Measurements from ENCODE around the gene TGM4. TPM values are rescaled to one million over a fixed set of nuclear protein-coding genes. Genes with fewer than 3 reads are reported as not detected.
"Not testable (repeated sequence)": the region's sequence is repeated elsewhere in the genome, so short reads cannot be mapped to it uniquely, and the experiment has no call there.

TGM4 gene
- total and polyA plus RNA-seq, 3 donors from 2014 or later = 0.68 to 1.4 (median 1.1) TPM

DNA sequence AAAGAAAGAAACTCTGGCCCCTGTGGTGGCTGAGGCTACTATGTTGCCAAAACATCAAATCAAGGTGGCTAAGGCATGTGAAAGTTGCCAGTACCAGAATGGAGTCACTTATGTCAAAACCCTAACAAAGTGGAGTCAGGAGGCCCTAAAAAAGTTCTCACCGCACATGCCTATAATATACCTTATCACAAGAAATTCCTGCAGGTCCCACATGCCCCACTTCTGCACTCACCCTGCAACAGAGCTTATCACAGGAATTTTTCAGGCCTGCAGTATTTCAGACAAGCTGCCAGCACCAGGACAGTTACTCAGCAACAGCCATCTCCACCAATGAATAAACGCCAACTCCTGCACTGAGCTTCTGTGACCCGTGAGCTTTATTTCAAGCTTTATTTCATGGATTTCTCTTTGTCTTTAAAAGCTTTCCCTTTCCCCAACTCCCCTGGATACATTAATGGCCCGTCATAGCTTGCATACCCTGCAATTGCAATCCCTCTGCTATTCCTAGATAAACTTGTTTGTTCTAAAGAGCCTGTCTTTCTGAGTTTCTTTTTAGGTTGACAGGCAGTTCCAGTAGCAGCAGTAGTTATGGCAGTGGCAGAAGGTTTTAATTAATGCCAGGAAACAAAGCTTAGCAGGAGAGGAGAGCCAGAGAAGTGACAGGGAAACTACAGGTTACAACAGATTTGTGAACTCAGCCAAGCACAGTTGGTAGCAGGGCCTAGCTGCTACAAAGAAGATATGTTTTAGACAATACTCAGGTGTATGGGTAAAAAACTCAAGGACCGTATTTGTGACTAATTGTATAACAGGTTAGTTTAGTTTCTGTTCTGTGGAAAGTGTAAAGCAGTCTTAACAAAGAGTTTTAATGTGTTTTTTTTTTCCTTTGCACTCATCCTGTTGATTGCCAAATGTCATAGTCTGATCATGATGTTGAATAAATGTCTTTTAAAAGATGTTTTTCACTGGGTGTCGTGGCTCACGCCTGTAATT, 28.6 kb upstream of the TGM4 start:
- peaks cover 4% of the 10 kb centered on the region for H3K4me1 ChIP-seq
- 63 to 75% methylated on average over 7 of the region's 7 CpGs for WGBS, 2 donors
- TF ChIP-seq, protein P1, sequence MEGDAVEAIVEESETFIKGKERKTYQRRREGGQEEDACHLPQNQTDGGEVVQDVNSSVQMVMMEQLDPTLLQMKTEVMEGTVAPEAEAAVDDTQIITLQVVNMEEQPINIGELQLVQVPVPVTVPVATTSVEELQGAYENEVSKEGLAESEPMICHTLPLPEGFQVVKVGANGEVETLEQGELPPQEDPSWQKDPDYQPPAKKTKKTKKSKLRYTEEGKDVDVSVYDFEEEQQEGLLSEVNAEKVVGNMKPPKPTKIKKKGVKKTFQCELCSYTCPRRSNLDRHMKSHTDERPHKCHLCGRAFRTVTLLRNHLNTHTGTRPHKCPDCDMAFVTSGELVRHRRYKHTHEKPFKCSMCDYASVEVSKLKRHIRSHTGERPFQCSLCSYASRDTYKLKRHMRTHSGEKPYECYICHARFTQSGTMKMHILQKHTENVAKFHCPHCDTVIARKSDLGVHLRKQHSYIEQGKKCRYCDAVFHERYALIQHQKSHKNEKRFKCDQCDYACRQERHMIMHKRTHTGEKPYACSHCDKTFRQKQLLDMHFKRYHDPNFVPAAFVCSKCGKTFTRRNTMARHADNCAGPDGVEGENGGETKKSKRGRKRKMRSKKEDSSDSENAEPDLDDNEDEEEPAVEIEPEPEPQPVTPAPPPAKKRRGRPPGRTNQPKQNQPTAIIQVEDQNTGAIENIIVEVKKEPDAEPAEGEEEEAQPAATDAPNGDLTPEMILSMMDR (IDR thresholded peaks at IDR 0.05) = no peak
- no peak for TF ChIP-seq POLR2A (IDR thresholded peaks at IDR 0.05)
- no peak overlapping the region for H3K27ac ChIP-seq
- H3K9me3 ChIP-seq = no peaks in the 10 kb centered on the region
- no peaks in the 10 kb centered on the region for H3K36me3 ChIP-seq (ENCODE audit: low read depth, missing control alignments)
- H3K27me3 ChIP-seq = no peaks in the 10 kb centered on the region
- no peak for DNase-seq
- intact Hi-C loops (cut with DNase I; ENCODE audit: low total_unique reads) = no loop called here
- H3K4me3 ChIP-seq = no peak overlapping the region

DNA sequence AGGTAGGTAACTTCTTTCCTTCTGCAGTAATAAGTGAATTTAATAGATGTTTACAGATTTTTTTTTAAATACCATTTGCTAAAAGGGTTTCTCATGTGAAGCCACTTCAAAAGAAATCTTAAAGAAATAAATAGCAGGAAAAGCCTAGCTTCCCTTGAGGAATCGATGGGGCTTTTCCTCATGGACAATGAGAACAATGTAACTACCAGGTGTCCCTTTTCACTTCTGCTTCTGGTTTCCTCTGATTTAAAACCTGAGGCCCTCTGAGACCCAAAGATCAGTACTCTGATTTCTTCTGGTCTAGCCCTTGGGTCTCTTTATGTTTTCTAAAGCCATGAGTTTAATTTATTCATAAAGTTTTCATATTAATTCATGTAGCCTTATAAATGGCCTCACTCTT, 25.8 kb upstream of the TGM4 start:
- Histone ChIP-seq H3K4me1 (peaks cover 4% of the 10 kb centered on the region), H3K27ac (no peak overlapping the region), H3K4me3 (no peak overlapping the region), H3K36me3 (ENCODE audit: low read depth, missing control alignments) (no peaks in the 10 kb centered on the region), H3K9me3 (no peaks in the 10 kb centered on the region), H3K27me3 (no peaks in the 10 kb centered on the region)
- 76 to 91% methylated on average over 1 of the region's 1 CpG for WGBS, 2 donors
- DNase-seq = no peak
- TF ChIP-seq POLR2A (IDR thresholded peaks at IDR 0.05) = no peak
- TF ChIP-seq, protein P1 (IDR thresholded peaks at IDR 0.05) = no peak
- intact Hi-C loops (cut with DNase I; ENCODE audit: low total_unique reads) = no loop called here

DNA sequence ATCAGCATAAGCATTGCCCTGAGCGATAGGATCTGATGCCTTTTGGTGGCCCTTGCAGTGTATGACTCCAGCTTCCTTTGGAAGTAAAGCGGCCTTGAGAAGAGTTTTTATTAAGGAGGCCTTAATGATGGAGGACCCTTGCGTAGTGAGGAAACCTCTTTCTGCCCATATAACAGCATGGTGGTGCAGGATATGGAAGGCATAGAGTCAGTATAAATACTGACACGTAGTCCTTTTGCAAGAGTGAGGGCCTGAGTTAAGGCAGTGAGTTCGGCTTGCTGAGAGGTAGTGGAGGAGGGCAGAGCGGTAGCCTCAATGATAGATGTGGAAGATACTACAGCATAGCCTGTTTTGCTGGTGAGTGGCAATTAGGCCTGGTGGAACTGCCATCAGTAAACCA, 17.7 kb upstream of the TGM4 start:
- H3K27ac ChIP-seq; H3K27me3 ChIP-seq; H3K4me1 ChIP-seq; H3K4me3 ChIP-seq; DNase-seq; intact Hi-C loops (cut with DNase I; ENCODE audit: low total_unique reads); H3K9me3 ChIP-seq; H3K36me3 ChIP-seq (ENCODE audit: low read depth, missing control alignments): not testable (repeated sequence)
- 94 to 98% methylated on average over 6 of the region's 6 CpGs for WGBS, 2 donors

DNA sequence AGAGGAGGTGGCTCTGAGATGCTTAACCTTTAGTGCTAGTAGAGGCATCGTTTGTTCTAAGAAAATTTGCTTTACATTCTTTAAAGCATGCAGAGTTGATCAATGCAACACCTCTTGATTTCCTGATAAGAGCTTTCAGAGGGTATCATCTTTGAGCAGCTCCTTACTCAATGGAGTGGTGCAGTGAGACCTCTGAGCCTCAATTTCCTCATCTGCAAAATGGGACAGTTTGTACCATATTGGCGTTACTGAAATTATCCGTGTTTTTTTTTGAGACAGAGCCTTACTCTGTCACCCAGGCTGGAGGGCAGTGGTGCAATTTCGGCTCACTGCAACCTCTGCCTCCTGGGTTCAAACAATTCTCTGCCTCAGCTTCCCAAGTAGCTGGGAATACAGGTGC, 14.3 kb upstream of the TGM4 start:
- H3K36me3 ChIP-seq (ENCODE audit: low read depth, missing control alignments) = no peaks in the 10 kb centered on the region
- no peak overlapping the region for H3K27ac ChIP-seq
- 90 to 92% methylated on average over 4 of the region's 4 CpGs for WGBS, 2 donors
- no peak overlapping the region for H3K4me3 ChIP-seq
- intact Hi-C loops (cut with DNase I; ENCODE audit: low total_unique reads) = no loop called here
- no peaks in the 10 kb centered on the region for H3K4me1 ChIP-seq
- H3K9me3 ChIP-seq = no peaks in the 10 kb centered on the region
- no peaks in the 10 kb centered on the region for H3K27me3 ChIP-seq
- no peak for DNase-seq
- TF ChIP-seq POLR2A (IDR thresholded peaks at IDR 0.05) = no peak
- TF ChIP-seq, protein P1 (IDR thresholded peaks at IDR 0.05) = no peak

DNA sequence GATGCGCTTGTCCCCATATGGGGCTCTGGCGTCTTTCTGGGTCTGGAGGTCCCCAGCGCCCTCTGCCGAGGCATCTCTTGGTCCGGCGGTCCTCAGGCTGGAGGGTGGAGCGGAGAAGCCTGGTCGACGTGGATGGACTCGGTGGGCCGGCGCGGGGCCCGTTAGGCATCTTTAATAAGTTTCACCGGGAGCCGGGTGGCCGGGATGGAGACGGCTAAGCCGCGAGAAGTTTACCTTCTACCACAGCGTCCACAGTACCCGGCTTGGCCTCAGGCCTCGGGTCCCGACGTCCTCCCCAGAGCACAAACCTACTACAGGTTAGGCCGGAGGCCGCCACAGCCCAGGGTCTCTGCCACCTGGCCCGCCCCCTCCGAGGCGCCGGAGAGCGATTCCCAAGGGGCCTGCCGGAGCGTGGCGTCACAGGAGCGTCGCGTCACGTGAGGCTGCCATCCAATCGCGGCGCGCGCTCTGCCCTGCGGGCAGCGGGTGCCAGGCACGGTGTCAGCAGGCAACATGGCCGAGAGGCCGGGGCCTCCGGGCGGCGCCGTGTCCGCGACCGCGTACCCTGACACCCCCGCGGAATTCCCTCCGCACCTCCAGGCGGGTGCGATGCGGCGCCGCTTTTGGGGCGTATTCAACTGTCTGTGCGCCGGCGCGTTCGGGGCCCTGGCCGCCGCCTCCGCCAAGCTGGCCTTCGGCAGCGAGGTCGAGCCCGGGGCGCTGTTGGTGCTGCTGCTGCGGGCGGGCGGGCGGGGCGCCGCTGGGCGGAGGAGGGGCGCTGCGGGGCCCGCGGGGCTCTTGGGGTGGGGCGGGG, 12.8 kb upstream of the TGM4 start, which contains the start of gene TMEM42:
TMEM42 (plus strand) TSS at position 501 of the 814 bp plus-strand sequence; CDS start at position 514, 13 bp downstream.
- no peaks in the 10 kb centered on the region for H3K9me3 ChIP-seq
- 0 to 3% methylated on average over 4 to 48 of the region's 91 CpGs for WGBS, 2 donors
- no peaks in the 10 kb centered on the region for H3K4me1 ChIP-seq
- H3K27me3 ChIP-seq = no peaks in the 10 kb centered on the region
- intact Hi-C loops (cut with DNase I; ENCODE audit: low total_unique reads) = no loop called here
- H3K36me3 ChIP-seq (ENCODE audit: low read depth, missing control alignments) = no peaks in the 10 kb centered on the region
- H3K4me3 ChIP-seq = peak within 1 kb of the TSS; percentile 64 to 80
- peak within 1 kb of the TSS; percentile 84 to 89 for H3K27ac ChIP-seq
- peak; percentile 93 for DNase-seq
- TF ChIP-seq POLR2A (IDR thresholded peaks at IDR 0.05) = peak; percentile 19
- TF ChIP-seq, protein P1 (IDR thresholded peaks at IDR 0.05) = no peak

Data from testis (tissue), 3 donors.